Activated naive CD4-positive, alpha-beta T cell treated with anti-CD3 and anti-CD28 coated beads, Interleukin-2, amount 50 U/mL, for 16 hours (primary cell): Measurements from ENCODE around the gene PWWP2A.

Source experiments
- DNase-seq: peaks from one replicate; pipeline ENCODE4 v3.0.0-alpha.2; 2020

PWWP2A gene

GRCh38 chr5:160133071-160133917 lies 14.0 kb upstream of the PWWP2A start:
- DNase-seq, result no peak

- DNase-seq, result no peak
Measured at GRCh38 chr5:160129841-160130240, 10.6 kb upstream of the PWWP2A start.

- DNase-seq, result no peak
Measured at GRCh38 chr5:160128632-160129031, 9.4 kb upstream of the PWWP2A start.

GRCh38 chr5:160119905-160120266 lies 636 bp upstream of the PWWP2A start:
- DNase-seq, result no peak

- peak; percentile 53 for DNase-seq
Measured at GRCh38 chr5:160118349-160119141, 705 bp downstream of the PWWP2A start.

- DNase-seq, result no peak
Measured at GRCh38 chr5:160116991-160117390, 2.3 kb downstream of the PWWP2A start.

GRCh38 chr5:160108124-160108523 lies 11.1 kb downstream of the PWWP2A start:
- DNase-seq, result no peak

- DNase-seq, result no peak
Measured at GRCh38 chr5:160105686-160106360, 13.4 kb downstream of the PWWP2A start.

GRCh38 chr5:160097991-160098390 lies 21.3 kb downstream of the PWWP2A start:
- no peak for DNase-seq

GRCh38 chr5:160096178-160096577 lies 23.1 kb downstream of the PWWP2A start:
- no peak for DNase-seq

- DNase-seq, result no peak
Measured at GRCh38 chr5:160092960-160093707, 26.1 kb downstream of the PWWP2A start.

- no peak for DNase-seq
Measured at GRCh38 chr5:160092514-160092913, 26.7 kb downstream of the PWWP2A start.

- DNase-seq, result no peak
Measured at GRCh38 chr5:160090059-160090458, 29.2 kb downstream of the PWWP2A start.

GRCh38 chr5:160089531-160089930 lies 29.7 kb downstream of the PWWP2A start:
- no peak for DNase-seq

GRCh38 chr5:160088805-160089204 lies 30.4 kb downstream of the PWWP2A start:
- no peak for DNase-seq

GRCh38 chr5:160087199-160087598 lies 32.1 kb downstream of the PWWP2A start:
- DNase-seq, result no peak

- no peak for DNase-seq
Measured at GRCh38 chr5:160084144-160084543, 35.1 kb downstream of the PWWP2A start.

GRCh38 chr5:160083501-160083900 lies 35.7 kb downstream of the PWWP2A start:
- no peak for DNase-seq

- DNase-seq, result no peak
Measured at GRCh38 chr5:160082614-160083500, 36.4 kb downstream of the PWWP2A start.

GRCh38 chr5:160081495-160081894 lies 37.8 kb downstream of the PWWP2A start:
- no peak for DNase-seq

- no peak for DNase-seq
Measured at GRCh38 chr5:160079753-160080152, 39.5 kb downstream of the PWWP2A start.

- no peak for DNase-seq
Measured at GRCh38 chr5:160076997-160077396, 42.3 kb downstream of the PWWP2A start.
